Subcutaneous abdominal adipose tissue (tissue), 5 donors: ENCODE results near the gene PRSS38.

ENCODE experiments used
- H3K27ac ChIP-seq: one replicate; pipeline ENCODE4 v1.7.0; 2013; ENCODE audit warnings: low read depth, mild to moderate bottlenecking, inconsistent platforms, low read length, moderate library complexity
- H3K27me3 ChIP-seq, 5 donors: one replicate each; pipeline ENCODE4 v1.7.0; 2013; ENCODE audit warnings: low read length in 5 of 5, inconsistent platforms in 1 of 5; ENCODE audit not compliant: control insufficient read depth in 5 of 5, insufficient read depth in 4 of 5
- H3K36me3 ChIP-seq, 5 donors: one replicate each; pipeline ENCODE4 v1.7.0; 2013; ENCODE audit warnings: low read length in 5 of 5; ENCODE audit not compliant: control insufficient read depth in 5 of 5, insufficient read depth in 5 of 5
- H3K4me1 ChIP-seq, 5 donors: one replicate each; pipeline ENCODE4 v1.7.0; 2013; ENCODE audit warnings: low read length in 5 of 5, mild to moderate bottlenecking in 3 of 5, moderate library complexity in 1 of 5; ENCODE audit not compliant: control insufficient read depth in 5 of 5, insufficient read depth in 5 of 5
- H3K4me3 ChIP-seq, 5 donors: one replicate each; pipeline ENCODE4 v1.7.0; 2013; ENCODE audit warnings: low read length in 5 of 5, low read depth in 1 of 5
- H3K9ac ChIP-seq, 5 donors: one replicate each; pipeline ENCODE4 v1.7.0; 2013; ENCODE audit warnings: low read length in 5 of 5, mild to moderate bottlenecking in 4 of 5, moderate library complexity in 3 of 5
- H3K9me3 ChIP-seq, 5 donors: one replicate each; pipeline ENCODE4 v1.7.0; 2013; ENCODE audit warnings: low read length in 5 of 5; ENCODE audit not compliant: control insufficient read depth in 5 of 5
- donor health status: healthy.
- donor health status: healthy.
- donor health status: healthy.
- donor health status: healthy.
- donor health status: healthy.

Gene PRSS38

DNA sequence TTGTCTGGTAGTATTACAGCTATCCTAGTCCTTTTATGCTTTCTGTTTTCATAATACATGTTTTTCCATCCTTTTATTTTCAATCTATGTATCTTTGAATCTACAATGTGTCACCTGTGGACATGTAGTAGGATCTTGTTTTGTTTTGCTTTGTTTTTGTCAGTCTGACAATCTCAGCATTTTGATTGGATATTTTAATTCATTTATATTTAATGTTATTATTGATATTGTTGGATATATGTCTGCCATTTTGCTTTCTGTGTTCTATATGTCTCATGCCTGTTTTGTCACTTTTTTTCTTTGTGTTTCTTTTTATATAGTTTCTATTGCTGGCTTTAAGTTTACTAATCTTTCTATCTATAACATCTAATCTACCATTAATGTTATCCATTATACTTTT, 11.5 kb upstream of the PRSS38 start:
- peaks cover 7 to 13% (median 10%) of the 10 kb centered on the region in 5 donors for H3K9me3 ChIP-seq
- no peak overlapping the region for H3K9ac ChIP-seq
- no peaks in the 10 kb centered on the region for H3K4me1 ChIP-seq
- no peaks in the 10 kb centered on the region for H3K36me3 ChIP-seq
- no peak overlapping the region for H3K27ac ChIP-seq
- no peaks in the 10 kb centered on the region for H3K27me3 ChIP-seq
- H3K4me3 ChIP-seq, result no peak overlapping the region

DNA sequence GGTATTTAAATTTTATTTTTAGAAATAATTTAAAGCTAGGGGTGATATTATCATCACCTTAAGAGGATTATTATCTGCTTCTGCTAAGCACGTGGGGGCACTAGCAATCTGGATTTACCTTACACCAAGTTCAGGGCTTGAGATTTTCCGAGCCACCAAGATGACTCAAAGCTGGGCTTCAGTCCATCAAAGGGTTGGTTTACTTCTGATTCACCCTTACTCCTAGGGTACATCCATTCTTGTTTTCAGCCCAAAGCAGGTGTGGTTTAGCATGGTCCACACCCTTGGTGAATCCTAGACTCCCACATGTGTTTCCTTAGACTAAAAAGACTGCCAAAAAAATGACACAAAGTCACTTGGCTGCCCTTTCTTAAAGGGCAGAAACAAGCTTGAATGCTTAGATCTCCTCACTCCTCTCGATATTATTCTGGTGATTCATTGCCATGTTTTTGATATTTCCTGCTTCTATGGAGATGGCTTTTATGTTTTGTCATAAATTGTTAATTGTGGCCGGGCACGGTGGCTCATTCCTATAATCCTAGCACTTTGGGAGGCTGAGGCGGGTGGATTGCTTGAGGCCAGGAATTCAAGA, 9.8 kb upstream of the PRSS38 start:
- Histone ChIP-seq H3K36me3 (no peaks in the 10 kb centered on the region), H3K9me3 (peaks cover 7 to 13% (median 10%) of the 10 kb centered on the region in 5 donors), H3K4me3 (no peak overlapping the region), H3K27ac (no peak overlapping the region), H3K9ac (no peak overlapping the region), H3K27me3 (no peaks in the 10 kb centered on the region), H3K4me1 (no peaks in the 10 kb centered on the region)

GRCh38 chr1:227808566-227808965, 6.9 kb upstream of the PRSS38 start:
- no peak overlapping the region for H3K27ac ChIP-seq
- H3K36me3 ChIP-seq, result no peaks in the 10 kb centered on the region
- H3K9me3 ChIP-seq, result peaks cover 6 to 14% (median 10%) of the 10 kb centered on the region in 5 donors
- no peak overlapping the region for H3K4me3 ChIP-seq
- H3K9ac ChIP-seq, result no peak overlapping the region
- no peaks in the 10 kb centered on the region for H3K27me3 ChIP-seq
- H3K4me1 ChIP-seq, result no peaks in the 10 kb centered on the region

DNA sequence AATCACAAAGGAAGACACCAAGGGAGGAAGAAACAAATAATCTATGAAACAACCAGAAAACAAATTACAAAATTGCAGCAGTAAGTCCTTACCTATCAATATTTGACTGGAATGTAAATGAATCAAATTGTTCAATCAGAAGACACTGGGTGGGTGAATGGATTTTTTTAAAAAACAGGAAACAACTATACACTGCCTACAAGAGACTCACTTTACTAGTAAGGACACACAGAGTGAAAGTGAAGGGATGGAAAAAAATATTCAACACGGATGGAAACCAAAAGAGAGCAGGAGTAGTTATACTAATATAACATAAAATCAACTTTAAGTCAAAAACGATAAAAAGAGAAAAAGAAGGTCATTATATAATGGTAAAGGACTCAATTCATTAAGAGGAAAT, 6.4 kb upstream of the PRSS38 start:
- Histone ChIP-seq H3K4me3 (no peak overlapping the region), H3K9ac (no peak overlapping the region), H3K27ac (no peak overlapping the region), H3K27me3 (no peaks in the 10 kb centered on the region), H3K4me1 (no peaks in the 10 kb centered on the region), H3K36me3 (no peaks in the 10 kb centered on the region), H3K9me3 (peaks cover 9 to 15% (median 13%) of the 10 kb centered on the region in 5 donors)

DNA sequence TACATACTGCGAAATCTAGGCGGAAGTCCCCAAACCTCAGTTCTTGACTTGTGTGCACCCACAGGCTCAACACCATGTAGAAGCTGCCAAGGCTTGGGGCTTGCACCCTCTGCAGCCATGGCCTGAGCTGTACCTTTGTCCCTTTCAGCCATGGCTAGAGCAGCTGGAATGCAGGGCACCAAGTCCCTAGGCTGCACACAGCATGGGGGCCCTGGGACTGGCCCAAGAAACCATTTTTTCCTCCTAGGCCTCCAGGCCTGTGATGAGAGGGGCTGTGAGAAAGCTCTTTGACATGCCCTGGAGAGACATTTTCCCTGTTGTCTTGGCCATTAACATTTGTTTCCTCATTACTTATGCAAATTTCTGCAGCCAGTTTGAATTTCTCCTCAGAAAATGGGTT, 1.5 kb upstream of the PRSS38 start:
- no peak overlapping the region for H3K27ac ChIP-seq
- no peaks in the 10 kb centered on the region for H3K4me1 ChIP-seq
- no peak overlapping the region for H3K9ac ChIP-seq
- peak overlapping the region in 2 of 5 donors; percentile 19 to 34 for H3K4me3 ChIP-seq
- no peaks in the 10 kb centered on the region for H3K36me3 ChIP-seq
- H3K9me3 ChIP-seq, result peaks cover 0 to 19% (median 15%) of the 10 kb centered on the region in 5 donors
- no peaks in the 10 kb centered on the region for H3K27me3 ChIP-seq

DNA sequence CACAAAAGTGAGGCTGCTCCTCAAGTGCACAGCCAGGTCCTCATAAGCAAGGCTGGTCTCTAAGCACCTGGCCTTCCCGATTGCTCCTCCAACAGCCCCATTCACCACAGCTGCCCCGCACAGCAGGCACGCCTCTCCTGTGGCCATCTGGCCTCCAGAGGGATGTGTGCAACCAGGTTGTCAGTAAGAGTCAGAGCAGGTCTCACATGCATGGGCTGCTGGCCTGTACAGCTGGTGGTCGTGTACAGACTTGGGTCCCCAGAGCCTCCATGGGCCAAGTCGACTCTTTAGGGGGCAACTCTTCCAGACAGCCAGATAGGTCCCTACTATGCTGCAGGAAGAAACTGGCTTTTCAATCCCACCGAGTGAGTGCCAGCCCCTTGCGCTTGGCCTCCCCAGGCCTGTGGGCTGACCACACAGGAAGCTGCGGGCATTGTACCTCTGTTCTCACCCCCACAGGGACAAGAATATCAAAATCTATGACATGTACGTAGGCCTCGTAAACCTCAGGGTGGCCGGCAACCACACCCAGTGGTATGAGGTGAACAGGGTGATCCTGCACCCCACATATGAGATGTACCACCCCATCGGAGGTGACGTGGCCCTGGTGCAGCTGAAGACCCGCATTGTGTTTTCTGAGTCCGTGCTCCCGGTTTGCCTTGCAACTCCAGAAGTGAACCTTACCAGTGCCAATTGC, 1.4 kb downstream of the PRSS38 start:
- Histone ChIP-seq H3K27ac (no peak overlapping the region), H3K9ac (no peak overlapping the region), H3K36me3 (no peaks in the 10 kb centered on the region), H3K27me3 (no peaks in the 10 kb centered on the region), H3K9me3 (peaks cover 5 to 23% (median 19%) of the 10 kb centered on the region in 5 donors), H3K4me1 (no peaks in the 10 kb centered on the region), H3K4me3 (no peak overlapping the region)

DNA sequence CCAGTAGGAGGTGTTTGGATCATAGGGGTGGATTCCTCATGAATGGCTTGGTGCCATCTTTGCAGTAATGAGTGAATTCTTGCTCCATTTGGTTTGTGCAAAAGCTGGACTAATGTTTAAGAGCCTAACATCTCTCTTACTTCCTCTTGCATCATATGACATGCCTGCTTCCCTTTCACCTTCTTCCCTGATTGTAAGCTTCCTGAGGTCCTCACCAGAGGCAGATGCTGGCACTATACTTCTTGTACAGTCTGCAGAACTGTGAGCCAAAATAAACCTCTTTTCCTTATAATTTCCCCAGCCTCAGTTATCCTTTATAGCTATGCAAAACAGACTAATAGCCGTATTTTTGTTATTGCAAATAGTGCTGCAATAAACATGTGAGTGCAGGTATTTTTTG, 8.1 kb downstream of the PRSS38 start:
- no peaks in the 10 kb centered on the region for H3K4me1 ChIP-seq
- H3K9me3 ChIP-seq, result peaks cover 2 to 22% (median 8%) of the 10 kb centered on the region in 5 donors
- no peak overlapping the region for H3K9ac ChIP-seq
- no peak overlapping the region for H3K4me3 ChIP-seq
- no peak overlapping the region for H3K27ac ChIP-seq
- no peaks in the 10 kb centered on the region for H3K36me3 ChIP-seq
- peaks cover 0 to 2% (median 0%) of the 10 kb centered on the region in 5 donors for H3K27me3 ChIP-seq

GRCh38 chr1:227824204-227824603, 8.7 kb downstream of the PRSS38 start:
- Histone ChIP-seq H3K27me3 (peaks cover 0 to 4% (median 0%) of the 10 kb centered on the region in 5 donors), H3K27ac (no peak overlapping the region), H3K4me3 (no peak overlapping the region), H3K36me3 (no peaks in the 10 kb centered on the region), H3K9me3 (peaks cover 5 to 27% (median 10%) of the 10 kb centered on the region in 5 donors), H3K9ac (no peak overlapping the region), H3K4me1 (no peaks in the 10 kb centered on the region)

- no peak overlapping the region for H3K4me3 ChIP-seq
- peaks cover 0 to 15% (median 8%) of the 10 kb centered on the region in 5 donors for H3K9me3 ChIP-seq
- no peaks in the 10 kb centered on the region for H3K4me1 ChIP-seq
- H3K9ac ChIP-seq, result no peak overlapping the region
- H3K27me3 ChIP-seq, result peaks cover 0 to 4% (median 0%) of the 10 kb centered on the region in 5 donors
- no peaks in the 10 kb centered on the region for H3K36me3 ChIP-seq
- no peak overlapping the region for H3K27ac ChIP-seq
Measured at GRCh38 chr1:227828786-227829185, 13.3 kb downstream of the PRSS38 start.

DNA sequence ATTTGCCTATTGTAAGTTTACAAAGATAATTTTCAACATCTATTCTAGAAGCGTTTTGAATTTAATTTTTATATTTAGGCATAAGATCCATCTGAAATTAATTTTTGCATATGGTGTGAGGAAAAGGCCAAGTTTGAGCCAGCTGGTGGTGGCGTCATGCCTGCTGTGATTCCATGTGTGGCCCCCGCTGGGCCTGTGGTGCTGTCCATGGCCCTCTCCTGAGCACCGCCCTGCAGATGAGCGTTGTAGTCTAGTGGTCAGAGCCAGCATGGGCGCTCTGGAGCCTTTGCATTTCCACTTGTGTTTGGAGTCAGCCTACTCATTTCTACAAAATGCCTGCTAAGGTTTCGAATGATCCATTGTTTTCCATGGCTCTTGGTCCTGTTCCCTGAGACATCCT, 22.7 kb downstream of the PRSS38 start:
- no peak overlapping the region for H3K4me3 ChIP-seq
- no peak overlapping the region for H3K9ac ChIP-seq
- H3K4me1 ChIP-seq, result no peaks in the 10 kb centered on the region
- H3K27me3 ChIP-seq, result no peaks in the 10 kb centered on the region
- H3K36me3 ChIP-seq, result no peaks in the 10 kb centered on the region
- no peak overlapping the region for H3K27ac ChIP-seq
- no peaks in the 10 kb centered on the region for H3K9me3 ChIP-seq
